HTERT RPE-1 (cell line): Measurements from ENCODE around the gene SEMA5A.

Source experiments
- in situ Hi-C: fragments of 300-500 bp; cut with MboI; formaldehyde crosslinking; loops from 4 replicates; pipeline ENCODE4 v1.14.3; 2020; ENCODE audit warnings: low sequenced_read_pairs

SEMA5A gene

GRCh38 chr5:9042241-9042640 is 503.6 kb downstream of the SEMA5A start:
- in situ Hi-C loops, result no loop called here

GRCh38 chr5:9040475-9040874 is 505.4 kb downstream of the SEMA5A start:
- in situ Hi-C loops, result no loop called here

- in situ Hi-C loops, result no loop called here
These were observed 508.8 kb downstream of the SEMA5A start for GRCh38 chr5:9037048-9037447.

- in situ Hi-C loops, result no loop called here
These were observed 510.5 kb downstream of the SEMA5A start for GRCh38 chr5:9035346-9035745.

- in situ Hi-C loops, result no loop called here
These were observed 511.2 kb downstream of the SEMA5A start for GRCh38 chr5:9034649-9035048.

- in situ Hi-C loops, result no loop called here
These were observed 512.4 kb downstream of the SEMA5A start for GRCh38 chr5:9033524-9033923.

GRCh38 chr5:9025942-9026341 is 519.9 kb downstream of the SEMA5A start:
- in situ Hi-C loops, result no loop called here

GRCh38 chr5:9020996-9021395 is 524.9 kb downstream of the SEMA5A start:
- in situ Hi-C loops, result no loop called here

GRCh38 chr5:9015937-9016270 is 530.0 kb downstream of the SEMA5A start:
- in situ Hi-C loops, result no loop called here

GRCh38 chr5:9015260-9015936 is 530.5 kb downstream of the SEMA5A start:
- in situ Hi-C loops, result no loop called here

GRCh38 chr5:9013147-9013546 is 532.7 kb downstream of the SEMA5A start:
- in situ Hi-C loops, result no loop called here

- in situ Hi-C loops, result no loop called here
These were observed 535.8 kb downstream of the SEMA5A start for GRCh38 chr5:9009931-9010651.

- in situ Hi-C loops, result no loop called here
These were observed 548.3 kb downstream of the SEMA5A start for GRCh38 chr5:8997542-8998070.

GRCh38 chr5:8993031-8993430 is 552.8 kb downstream of the SEMA5A start:
- in situ Hi-C loops, result no loop called here
